Liver (tissue), 3 donors: ENCODE data around the gene NELL1.

ENCODE experiments used
- ATF3 ChIP-seq: IDR thresholded peaks from 2 replicates; pipeline ENCODE4 v1.6.1; 2016; ENCODE audit warnings: antibody characterized with exemption
- CTCF ChIP-seq: fragments of 150-350 bp; IDR thresholded peaks from 2 replicates; pipeline ENCODE4 v1.5.1; 2017; ENCODE audit warnings: improper control_type of control experiment, low read depth, low read length; ENCODE audit not compliant: missing input control
- EGR1 ChIP-seq, 2 donors: IDR thresholded peaks; 2 replicates each; pipeline ENCODE4 v1.6.1; 2016 to 2018; ENCODE audit warnings: antibody characterized with exemption in 2 of 2, low read depth in 2 of 2
- RAD21 ChIP-seq, 2 donors: IDR thresholded peaks; 2 replicates each; pipeline ENCODE4 v1.6.1; 2016; ENCODE audit warnings: antibody characterized with exemption in 2 of 2, mild to moderate bottlenecking in 2 of 2
- TAF1 ChIP-seq: conservative IDR thresholded peaks from 2 replicates; pipeline ENCODE4 v1.6.1; 2016; ENCODE audit warnings: antibody characterized with exemption, mild to moderate bottlenecking
- YY1 ChIP-seq: IDR thresholded peaks from 2 replicates; pipeline ENCODE4 v1.6.1; 2016; ENCODE audit warnings: antibody characterized with exemption, mild to moderate bottlenecking
- ZBTB33 ChIP-seq: IDR thresholded peaks from 2 replicates; pipeline ENCODE4 v1.6.1; 2016; ENCODE audit warnings: antibody characterized with exemption
- donor health status: healthy.
- donor health status: healthy.

GRCh38 chr11:20620988-20621387 lies 48.4 kb upstream of the NELL1 start:
- TF ChIP-seq CTCF (no peak), TAF1 (no peak), ZBTB33 (no peak), YY1 (no peak), EGR1 (IDR thresholded peaks at IDR 0.05; ENCODE audit: low read depth in 2 of 2) (no peak), ATF3 (no peak), RAD21 (IDR thresholded peaks at IDR 0.05) (no peak)
